IPS-NIHi7 (cell line): Measurements from ENCODE around the gene KIF16B.
A peak's percentile ranks its signal among the peaks of the same experiment; 100 is the strongest.
"Not testable (repeated sequence)": the region's sequence is repeated elsewhere in the genome, so short reads cannot be mapped to it uniquely, and the experiment has no call there.

Source experiments
- DNase-seq: peaks from one replicate; pipeline ENCODE4 v3.0.0; 2012; ENCODE audit warnings: mixed read lengths; ENCODE audit errors: extremely low spot score

KIF16B gene

DNA sequence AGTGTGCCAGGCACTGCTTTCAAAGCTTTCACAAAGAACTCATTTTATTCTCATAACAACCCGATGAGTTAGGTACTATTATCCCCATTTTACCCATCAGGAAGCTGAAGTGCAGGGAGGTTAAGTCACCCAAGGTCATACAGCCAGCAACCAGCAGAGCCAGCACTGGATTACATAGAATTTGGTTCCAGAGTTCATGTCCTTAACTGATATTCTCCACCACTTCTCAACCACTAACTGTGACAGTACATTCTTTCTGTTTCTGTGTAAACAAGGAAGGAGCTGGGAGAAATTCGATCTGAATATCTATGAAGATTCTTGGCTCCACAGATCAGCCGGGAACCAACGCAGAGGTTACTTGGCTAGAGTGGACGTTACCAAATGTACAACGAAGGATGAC, 98.0 kb downstream of the KIF16B start:
- DNase-seq = no peak

DNA sequence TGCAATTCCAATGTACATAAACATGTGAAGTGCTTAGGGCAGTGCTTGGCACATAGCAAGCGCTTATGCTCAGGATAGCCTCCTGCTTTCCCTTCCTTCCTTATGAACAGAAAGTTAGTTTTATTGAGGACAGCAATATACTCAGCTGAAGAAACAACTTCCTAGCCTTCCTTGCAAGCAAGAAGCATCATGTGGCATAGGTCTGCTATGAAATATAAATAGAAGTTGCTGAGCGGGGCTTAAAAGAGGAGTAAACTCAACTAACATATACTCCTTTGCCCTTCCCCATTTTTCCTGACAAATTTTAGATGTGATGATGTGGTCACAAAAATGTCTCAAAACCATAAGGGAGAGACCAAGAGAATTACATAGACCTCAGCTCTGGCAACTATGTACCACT, 98.9 kb downstream of the KIF16B start:
- DNase-seq = no peak

DNA sequence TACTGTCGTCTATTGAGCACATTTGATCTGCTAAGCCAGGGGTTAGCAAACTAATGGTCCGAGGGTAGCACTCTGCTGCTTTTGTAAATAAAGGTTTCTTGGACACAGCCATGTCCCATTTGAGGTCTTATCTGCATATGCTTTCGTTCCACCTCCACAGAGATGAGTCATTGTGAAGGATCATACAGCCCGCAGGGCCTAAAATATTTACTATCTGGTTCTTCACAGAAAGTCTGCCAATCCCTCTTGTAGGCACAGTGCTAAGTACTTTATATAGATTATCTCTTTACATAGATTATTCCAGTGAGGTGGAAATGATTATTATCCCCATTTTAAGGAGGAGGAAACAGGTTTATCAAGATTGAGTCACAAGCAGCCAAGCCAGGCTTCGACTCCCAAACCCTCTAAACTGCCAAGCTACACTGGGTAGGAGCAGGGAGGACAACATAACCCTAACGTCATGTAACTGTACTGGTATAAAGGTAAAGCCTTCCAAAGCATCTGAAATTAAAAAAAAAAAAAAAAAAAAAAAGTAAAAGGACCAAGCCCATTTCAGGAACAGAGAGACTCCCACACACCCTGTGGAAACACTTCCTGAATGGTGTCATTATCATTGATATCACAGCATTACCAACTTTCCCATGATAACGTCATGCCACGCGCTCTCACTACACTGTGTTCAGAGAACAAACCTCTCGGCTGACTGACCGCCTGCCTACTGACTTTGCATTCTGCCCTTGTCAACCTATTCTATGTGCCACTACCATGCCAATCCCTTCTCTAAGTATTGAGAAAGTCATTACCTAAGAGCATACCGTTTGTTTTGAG, 101.0 kb downstream of the KIF16B start:
- no peak for DNase-seq

DNA sequence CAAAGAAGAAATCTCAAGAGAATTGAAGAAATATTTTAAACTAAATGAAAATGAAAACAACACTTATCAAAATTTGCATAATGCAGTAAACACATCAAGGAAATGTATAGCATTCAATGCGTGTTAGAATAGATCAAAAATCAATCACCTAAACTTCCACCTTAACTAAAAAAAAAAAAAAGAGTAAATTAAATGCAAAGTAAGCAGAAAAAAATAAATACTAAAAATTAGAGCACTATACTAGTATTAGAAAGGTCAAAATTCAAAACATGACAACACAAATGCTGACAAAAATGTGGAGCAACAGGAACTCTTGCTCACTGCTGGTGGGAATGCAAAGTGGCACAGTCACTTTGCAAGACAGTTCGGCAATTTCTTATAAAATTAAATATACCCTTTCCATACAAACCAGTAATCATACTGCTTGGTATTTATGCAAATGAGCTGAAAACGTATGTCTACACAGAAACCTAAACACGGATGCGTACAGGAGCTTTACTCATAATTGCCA, 103.8 kb downstream of the KIF16B start:
- no peak for DNase-seq

DNA sequence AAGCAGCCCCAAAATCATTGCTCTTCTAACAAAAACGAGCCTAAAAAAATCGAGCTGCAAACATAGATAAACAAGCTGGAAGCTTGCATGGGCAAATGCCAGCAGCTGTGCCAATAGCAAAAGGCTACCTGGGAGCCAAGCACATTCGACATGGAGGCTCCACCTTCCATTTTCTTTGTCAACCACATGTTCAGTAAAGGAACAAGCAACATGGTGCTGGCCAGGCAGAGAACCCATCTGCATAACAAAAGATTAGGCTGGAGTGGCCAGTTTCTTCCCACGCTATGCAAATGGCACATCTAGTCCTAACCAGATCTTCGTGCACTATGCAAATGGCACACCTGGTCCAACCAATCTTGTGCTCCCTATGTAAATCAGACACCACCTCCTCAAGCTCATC, 110.5 kb downstream of the KIF16B start:
- no peak for DNase-seq

DNA sequence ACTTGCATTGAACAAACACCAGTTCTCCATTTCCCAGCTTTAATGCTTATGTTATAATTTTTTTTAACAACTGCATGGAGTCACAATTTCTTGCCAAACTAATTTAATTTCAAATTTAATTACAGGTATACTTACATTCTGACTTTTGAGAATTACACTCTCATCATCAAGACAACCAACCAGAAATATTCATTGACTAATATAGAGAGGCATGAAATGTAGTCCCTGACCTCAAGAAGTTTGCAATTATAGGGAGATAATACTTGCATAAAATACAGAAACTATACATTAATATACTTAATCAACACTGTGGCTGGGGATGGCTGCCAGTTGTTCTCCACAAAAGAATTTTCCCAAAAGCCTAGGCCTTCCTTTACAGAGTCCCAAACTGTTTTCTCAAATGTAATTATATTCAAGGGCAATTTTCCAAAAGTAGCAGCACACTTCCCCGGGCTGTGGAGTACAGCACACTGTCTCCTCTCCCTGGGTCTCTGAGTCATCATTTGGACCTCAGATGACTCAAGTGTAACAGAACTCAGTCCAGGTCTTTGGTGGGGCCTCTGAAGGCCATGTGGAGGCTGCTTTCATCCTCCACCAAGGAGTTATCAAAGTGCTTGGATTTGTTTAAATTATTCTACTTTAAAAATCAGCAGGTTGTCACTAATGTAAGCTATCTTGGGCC, 114.1 kb downstream of the KIF16B start:
- no peak for DNase-seq

DNA sequence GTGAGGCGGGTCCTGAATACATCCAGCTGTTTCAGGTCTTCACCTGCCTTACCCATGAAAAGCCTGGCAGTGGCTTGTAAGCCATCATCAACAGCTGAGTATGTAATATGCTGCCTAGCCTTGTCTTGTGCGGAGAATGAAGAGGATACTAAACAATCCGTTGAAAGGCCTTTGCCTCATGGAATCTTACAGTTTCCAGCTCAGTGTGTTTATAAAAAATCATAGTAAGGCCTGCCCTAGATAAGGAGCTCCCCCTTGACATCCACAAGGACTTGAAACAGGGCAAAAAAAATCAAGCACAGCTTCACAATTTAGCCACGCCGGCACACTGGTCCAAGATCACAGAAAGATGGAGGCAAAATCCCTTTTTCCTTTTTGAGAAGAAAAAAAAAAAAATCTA, 115.7 kb downstream of the KIF16B start:
- DNase-seq = no peak

DNA sequence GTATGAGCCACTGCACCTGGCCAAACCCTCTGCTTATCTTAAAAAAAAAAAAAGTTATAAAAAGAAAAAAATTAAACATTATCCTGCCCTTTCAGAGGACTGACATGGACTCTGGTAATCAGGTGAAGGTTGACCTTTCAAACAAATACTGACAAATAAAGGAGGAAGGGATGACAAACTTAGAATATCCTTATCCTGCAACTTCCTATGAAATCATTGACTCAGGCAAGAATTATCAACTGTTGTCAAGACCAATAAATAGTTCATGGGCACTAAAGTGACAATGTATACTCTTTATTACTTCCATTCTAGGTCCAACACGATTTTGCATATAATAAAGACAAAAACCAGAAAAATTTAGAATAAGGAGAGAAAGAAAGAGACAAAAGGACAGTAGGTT, 117.9 kb downstream of the KIF16B start:
- DNase-seq = no peak

DNA sequence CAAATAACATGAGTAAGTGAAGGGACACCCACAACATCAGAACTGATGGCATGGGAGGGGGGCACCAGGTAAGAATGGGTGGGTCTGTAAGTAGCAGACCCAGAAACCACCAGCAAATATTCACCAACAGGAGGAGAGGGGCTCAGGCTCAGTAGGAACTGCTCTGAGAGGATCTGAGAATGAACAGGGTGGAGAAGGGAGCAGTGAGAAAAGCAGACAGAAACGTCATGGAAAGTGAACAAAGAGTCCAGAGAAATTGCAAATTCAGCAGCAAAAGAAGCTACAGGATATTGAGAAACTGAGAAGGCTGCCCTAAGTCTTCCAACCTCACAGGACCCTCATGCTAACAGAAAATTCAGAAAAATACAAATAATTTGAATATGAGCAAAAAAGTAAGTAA, 121.3 kb downstream of the KIF16B start:
- DNase-seq = no peak

DNA sequence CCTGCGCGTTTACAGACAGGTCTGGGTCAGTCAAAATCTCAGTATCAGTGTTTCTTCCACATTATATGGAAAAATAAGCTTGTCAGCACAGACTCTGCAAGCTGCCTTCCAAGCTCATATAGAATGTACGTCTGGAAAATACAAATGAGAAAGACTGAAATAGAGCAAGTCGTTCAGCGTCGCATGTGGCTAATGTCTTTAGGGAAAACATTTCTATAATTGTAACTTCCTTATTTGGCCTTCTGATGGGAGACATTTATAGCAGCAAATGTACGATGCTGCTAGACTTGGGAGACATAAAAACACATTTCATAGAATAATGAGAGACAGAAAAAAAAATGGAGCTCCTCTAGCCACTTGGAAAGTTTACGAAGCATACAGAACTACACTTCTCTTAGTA, 122.2 kb downstream of the KIF16B start:
- DNase-seq = no peak

DNA sequence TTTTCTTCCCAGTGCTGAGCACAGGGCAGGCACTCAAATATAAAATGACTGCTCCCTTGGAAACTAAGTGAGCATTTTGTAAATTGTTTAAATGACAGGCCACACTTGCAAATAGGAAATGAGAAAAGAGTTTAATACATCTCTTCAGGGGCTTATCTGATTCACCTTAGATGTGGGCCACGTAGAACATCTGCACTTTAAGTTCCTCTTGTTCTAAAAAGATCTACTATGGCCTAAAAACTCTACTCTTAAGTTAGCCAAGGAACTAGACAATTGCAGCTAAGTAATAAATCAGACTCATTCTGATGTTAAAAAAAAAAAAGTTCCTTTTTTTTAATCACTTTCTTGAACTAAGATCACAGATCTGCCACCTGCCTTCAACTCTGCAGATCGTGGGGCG, 126.3 kb downstream of the KIF16B start:
- no peak for DNase-seq

DNA sequence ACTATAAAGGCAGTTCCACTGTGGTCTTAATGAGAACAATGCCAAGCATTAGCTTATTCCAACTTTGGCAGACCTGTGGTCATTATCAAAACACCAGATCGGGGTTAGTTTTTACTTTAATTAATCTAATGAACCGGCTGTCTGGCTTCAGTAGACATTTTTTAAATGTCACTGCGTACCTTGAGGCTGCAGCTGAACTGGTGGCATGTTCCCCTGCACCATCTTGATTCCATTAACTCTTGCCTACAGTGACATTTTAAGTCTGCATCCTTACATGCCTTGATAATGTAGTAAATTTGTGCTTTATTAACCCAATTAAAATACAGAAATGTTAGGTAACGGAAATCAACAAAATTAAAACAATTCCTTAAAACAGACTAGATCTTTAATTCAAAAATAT, 127.0 kb downstream of the KIF16B start:
- no peak for DNase-seq

DNA sequence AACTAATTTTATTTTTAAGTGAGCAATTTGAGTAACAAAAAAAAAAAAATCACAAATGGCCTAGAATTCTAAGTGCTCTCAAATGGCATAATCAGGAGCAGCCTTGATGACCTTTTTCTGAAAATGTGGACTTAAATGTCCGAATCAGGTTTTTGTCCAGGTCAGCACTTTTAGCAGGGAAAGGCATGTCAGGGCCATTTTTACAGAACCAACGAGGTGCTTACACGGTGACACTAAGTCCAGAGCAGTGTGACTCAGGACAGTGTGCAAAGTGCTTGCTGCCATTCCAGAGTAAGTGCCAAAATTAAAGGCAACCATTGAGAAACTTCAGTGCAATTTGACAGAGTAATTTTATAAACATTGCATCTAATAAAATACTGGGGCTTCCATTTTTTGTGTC, 127.8 kb downstream of the KIF16B start:
- no peak for DNase-seq

DNA sequence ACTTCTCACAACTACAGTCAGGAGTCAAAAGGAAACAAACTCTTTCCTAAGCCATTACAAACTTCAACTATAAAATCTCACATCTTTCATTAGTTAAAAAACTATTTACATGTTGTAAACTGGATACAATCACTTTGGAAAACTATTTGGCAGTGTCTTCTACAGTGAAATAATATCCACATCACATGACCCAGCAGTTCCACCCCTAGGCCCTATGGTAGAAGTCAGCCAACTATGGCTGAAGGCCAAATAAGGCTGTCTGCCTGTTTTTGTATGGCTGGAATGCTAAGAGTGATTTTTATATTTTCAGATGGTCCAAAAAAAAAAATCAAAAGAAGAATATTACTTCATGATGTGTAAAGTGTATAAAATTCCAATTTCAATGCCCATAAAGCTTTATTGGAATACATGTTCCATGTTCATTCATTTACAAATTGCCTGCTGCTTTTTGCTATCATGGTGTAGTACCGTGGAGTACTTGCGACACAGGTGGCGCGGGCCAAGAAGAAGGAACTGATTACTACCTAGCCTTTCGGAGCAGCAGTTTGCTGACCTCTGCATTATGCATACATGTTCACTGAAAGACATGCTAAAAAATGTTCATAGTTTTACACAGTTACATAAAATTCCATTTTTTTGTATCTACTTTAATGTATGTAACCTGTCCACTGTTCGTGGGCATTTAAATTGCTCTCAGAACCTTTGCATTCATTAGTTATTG, 129.0 kb downstream of the KIF16B start:
- DNase-seq = no peak

DNA sequence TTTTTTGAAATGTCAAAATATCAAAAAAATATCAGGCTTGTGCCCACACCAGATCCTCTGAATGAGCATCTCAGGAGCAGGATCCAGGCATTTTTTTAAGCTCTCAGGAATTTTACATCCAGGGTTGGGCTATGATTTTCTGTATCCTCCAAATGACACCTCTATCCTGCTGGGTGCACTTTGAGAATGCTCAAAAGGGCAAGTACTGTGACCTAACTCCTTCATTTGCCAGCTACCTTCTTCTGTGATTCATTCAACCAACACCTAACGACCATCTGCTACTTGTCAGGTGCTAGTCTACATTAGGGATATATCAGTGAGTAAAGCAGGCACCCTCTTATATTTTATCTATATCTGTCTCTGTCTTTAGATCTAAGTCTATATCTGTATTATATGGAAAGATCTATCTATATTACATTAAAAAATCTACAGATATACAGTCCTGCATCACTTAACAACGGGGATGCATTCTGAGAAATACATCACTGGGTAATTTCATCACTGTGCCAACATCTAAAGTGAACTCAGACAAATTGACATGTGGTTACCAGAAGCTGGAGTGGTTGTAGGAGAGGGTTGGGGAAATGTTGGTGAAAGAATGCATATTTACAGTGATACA, 131.6 kb downstream of the KIF16B start:
- DNase-seq = no peak

DNA sequence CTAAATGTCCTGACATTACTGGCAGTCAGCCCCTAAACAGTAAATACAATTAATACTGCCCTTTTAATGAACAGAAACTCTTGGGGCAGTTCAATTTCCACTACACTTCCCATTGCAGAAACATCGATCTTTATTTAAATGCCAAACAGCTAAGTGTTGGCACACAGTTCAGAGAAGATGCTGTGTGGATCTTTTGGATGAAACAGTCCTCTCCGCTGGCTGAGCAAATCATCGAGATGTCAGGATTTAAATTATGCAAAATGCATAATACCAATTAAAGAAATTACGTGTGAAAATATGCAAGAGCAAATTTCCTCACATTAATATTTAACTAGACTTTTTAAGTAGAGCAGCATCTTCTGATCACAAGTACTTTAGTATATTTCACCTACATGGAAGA, 132.6 kb downstream of the KIF16B start:
- DNase-seq = no peak

DNA sequence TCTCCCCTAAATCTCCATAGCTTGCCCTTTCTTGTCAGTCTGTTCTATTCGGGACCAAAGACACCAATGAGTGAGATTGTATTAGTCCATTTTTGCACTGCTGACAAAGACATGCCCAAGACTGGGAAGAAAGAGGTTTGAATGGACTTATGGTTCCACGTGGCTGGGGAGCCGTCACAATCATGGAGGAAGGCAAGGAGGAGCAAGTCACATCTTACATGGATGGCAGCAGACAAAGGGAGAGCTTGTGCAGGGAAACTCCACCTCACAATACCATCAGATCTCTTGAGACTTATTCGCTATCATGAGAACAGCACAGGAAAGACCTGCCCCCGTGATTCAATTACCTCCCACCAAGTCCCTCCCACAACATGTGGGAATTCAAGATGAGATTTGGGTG, 133.7 kb downstream of the KIF16B start:
- DNase-seq = not testable (repeated sequence)

DNA sequence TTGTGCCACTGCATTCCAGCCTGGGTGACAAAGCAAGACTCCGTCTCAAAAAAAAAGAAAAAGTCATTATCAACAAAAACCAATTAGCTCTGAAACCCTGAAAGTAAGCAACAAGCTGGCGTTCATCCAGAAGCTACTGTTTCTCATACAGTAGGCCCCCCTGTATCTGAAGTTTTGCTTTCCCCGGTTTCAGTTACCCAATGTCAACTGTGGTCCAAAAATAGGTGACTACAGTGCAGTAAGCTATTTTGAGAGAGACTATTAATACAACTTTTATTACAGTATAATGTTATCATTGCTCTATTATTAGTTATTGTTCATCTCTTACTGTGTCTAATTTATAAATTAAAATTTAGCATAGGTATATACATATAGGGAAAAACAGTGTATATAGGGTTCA, 135.1 kb downstream of the KIF16B start:
- no peak for DNase-seq

DNA sequence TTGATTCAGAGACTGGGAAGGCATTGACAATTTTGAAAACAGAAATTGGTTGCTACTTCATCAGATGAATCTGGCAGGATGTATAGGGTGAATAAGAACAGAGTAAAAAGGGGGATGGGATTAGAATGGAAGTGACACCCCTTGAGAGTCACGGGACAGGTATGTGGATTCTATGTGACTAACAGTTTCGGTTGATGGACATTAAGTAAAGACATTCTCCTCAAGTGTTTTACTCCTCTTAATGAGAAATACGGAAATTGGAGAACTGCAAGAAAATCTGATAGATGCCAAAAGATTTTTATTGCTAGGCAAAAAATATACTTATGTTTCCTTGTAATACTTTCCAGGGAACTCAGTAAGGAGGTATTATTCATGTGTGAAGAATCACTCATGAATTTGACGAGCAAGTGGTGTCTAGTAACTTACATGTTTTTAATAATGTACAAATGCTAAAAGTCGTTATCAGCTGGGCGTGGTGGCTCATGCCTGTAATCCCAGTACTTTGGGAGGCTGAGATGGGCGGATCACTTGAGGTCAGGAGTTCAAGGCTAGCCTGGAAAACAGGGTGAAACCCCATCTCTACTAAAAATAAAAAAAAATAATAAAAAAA, 135.8 kb downstream of the KIF16B start:
- DNase-seq = no peak

DNA sequence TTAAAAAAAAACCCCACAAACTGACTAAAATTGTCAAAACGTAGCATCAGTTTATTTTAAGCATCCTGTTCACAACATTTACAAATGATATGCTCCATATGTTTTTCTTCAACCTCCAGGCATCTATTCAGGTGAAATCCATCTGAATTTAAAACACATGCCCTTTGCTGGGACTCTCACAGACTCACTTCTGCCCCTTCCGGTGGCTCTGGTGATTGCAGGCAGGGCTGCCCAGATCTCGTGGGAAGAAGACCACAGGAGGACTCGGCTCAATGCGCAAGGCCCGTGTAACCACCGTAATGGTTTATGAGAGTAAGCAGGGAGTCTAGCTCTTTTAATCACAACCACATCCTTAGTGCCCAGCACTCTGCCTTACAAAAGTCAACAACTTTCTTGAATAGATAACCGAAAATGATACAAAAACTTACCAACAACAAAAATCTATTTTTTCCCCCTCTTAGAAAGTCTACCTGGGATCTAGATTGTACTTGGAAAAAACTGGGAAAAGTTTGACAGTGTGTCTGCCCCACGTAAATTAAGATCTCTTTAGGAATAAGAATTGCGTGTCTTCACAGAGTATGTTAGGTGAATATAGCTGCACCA, 139.1 kb downstream of the KIF16B start:
- peak; percentile 80 for DNase-seq

DNA sequence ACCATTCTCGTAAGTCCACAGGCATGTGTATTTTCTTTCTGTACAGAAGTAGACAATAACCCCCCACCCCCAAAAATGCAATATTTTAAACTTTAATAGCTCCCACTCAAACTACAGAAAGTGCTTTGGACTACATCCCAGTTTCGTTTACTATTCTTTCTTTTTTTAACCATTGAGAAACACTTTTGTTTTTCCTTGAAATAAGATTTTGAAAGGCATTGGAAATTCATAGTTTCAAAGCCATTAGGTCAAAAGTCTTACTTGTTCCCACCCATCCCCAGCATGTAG, 140.0 kb downstream of the KIF16B start:
- no peak for DNase-seq
